ENCODE measurements around the gene POLR3C. TPM values are rescaled to one million over a fixed set of nuclear protein-coding genes. Genes with fewer than 3 reads are reported as not detected.

The POLR3C gene
- total and polyA plus RNA-seq, 10 of the 15 experiments (the other 5 are each of a cell fraction or from before 2014, with no cell fraction given), result 13.0 to 44.8 (median 34.8) TPM

- FAIRE-seq (no peak), ATAC-seq (peak; percentile 87), DNase-seq (ENCODE audit: low read depth, low spot score) (no peak)
- in situ Hi-C loops (cut with MboI), result loop anchor here (5.0 kb wide), 1 partner anchor 162 kb away; no protein-coding TSS in a partner anchor
- Histone ChIP-seq H3K27ac (ENCODE audit: control insufficient read depth, insufficient read depth) (peak within 1 kb of the TSS; percentile 83), H3K9me3 (replicated peaks; ENCODE audit: control insufficient read depth, insufficient read depth, low read length) (no peaks in the 10 kb centered on the region), H3K4me2 (ENCODE audit: control insufficient read depth, insufficient read depth) (peak within 1 kb of the TSS; percentile 89), H4K20me1 (ENCODE audit: control insufficient read depth, insufficient read depth) (no peaks in the 10 kb centered on the region), H3K36me3 (ENCODE audit: control insufficient read depth in 2 of 2, insufficient read depth in 2 of 2, low read length in 1 of 2) (peaks cover 4 to 15% of the 10 kb centered on the region in 2 experiments; a peak in 3 of 4 replicates), H3K4me1 (ENCODE audit: control insufficient read depth, insufficient read depth, low read length) (peaks cover 15% of the 10 kb centered on the region), H2AFZ (ENCODE audit: control insufficient read depth, low read depth, low read length) (peak within 1 kb of the TSS; percentile 71), H3K9ac (ENCODE audit: control insufficient read depth, insufficient read depth, low read length) (peak within 1 kb of the TSS; percentile 71), H3K4me3 (peak within 1 kb of the TSS; percentile 89), H3K79me2 (ENCODE audit: control insufficient read depth, insufficient read depth, low read length) (no peaks in the 10 kb centered on the region), H3K27me3 (replicated peaks in 1 of 2; ENCODE audit: control insufficient read depth in 2 of 2, insufficient read depth in 2 of 2, low read length in 1 of 2) (no peaks in the 10 kb centered on the region)
- SMC1A ChIA-PET (ENCODE audit: uncharacterized antibody, unreplicated experiment), result interaction anchor here (0.7 to 5.5 kb wide), 13 partner anchors 13 to 169 kb away, joined by 3 to 54 read pairs (median 6); partner anchors contain the start of genes PIAS3, POLR3C and RNF115
- CTCF ChIA-PET, result interaction anchor here (0.7 to 8.2 kb wide), 38 partner anchors 10 to 191 kb away, joined by 3 to 172 read pairs (median 5); partner anchors contain the start of genes ANKRD34A, ANKRD35, ITGA10 and LIX1L
- under 1% methylated on average over 50 of the region's 50 CpGs for WGBS (ENCODE audit: insufficient coverage, insufficient replicate concordance, low lambda C conversion rate, missing lambda C conversion rate)
- intact Hi-C loops (cut with micrococcal nuclease; ENCODE audit: unreplicated experiment), result loop anchor here (1.0 to 2.0 kb wide), 2 partner anchors 65 to 168 kb away; partner anchors contain the start of gene ITGA10
- POLR2A ChIA-PET, result interaction anchor here (0.5 to 3.0 kb wide), 8 partner anchors 14 to 118 kb away, joined by 3 to 24 read pairs (median 4); partner anchors contain the start of genes ANKRD34A, PEX11B, PIAS3 and POLR3GL
- RAD21 ChIA-PET (ENCODE audit: unreplicated experiment), result interaction anchor here (0.8 to 4.5 kb wide), 19 partner anchors 12 to 171 kb away, joined by 3 to 69 read pairs (median 5); partner anchors contain the start of genes ANKRD34A, ITGA10, PEX11B and PIAS3
- BruUV-seq (replicated peaks), result no TSS peak
- TF ChIP-seq, protein P1, sequence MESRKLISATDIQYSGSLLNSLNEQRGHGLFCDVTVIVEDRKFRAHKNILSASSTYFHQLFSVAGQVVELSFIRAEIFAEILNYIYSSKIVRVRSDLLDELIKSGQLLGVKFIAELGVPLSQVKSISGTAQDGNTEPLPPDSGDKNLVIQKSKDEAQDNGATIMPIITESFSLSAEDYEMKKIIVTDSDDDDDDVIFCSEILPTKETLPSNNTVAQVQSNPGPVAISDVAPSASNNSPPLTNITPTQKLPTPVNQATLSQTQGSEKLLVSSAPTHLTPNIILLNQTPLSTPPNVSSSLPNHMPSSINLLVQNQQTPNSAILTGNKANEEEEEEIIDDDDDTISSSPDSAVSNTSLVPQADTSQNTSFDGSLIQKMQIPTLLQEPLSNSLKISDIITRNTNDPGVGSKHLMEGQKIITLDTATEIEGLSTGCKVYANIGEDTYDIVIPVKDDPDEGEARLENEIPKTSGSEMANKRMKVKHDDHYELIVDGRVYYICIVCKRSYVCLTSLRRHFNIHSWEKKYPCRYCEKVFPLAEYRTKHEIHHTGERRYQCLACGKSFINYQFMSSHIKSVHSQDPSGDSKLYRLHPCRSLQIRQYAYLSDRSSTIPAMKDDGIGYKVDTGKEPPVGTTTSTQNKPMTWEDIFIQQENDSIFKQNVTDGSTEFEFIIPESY (IDR thresholded peaks at IDR 0.05), result no peak
- peak; percentile 94 for TF ChIP-seq SMARCA5 (IDR thresholded peaks at IDR 0.05)
- TF ChIP-seq NFXL1 (IDR thresholded peaks at IDR 0.05; ENCODE audit: borderline replicate concordance), result no peak
- no peak for TF ChIP-seq ZBTB40 (IDR thresholded peaks at IDR 0.05; ENCODE audit: borderline replicate concordance)
- TF ChIP-seq KDM1A (IDR thresholded peaks at IDR 0.05; ENCODE audit: borderline replicate concordance), result no peak
- TF ChIP-seq POLR2A (IDR thresholded peaks at IDR 0.05; ENCODE audit: low read depth, low read length), result peak; percentile 81
- TF ChIP-seq EGR1 (IDR thresholded peaks at IDR 0.05; ENCODE audit: borderline replicate concordance in 1 of 2, low read depth in 2 of 2, low read length in 2 of 2), result peak in 1 of 2 experiments; percentile 46; a peak in 1 of 3 replicates
- TF ChIP-seq, protein P2, sequence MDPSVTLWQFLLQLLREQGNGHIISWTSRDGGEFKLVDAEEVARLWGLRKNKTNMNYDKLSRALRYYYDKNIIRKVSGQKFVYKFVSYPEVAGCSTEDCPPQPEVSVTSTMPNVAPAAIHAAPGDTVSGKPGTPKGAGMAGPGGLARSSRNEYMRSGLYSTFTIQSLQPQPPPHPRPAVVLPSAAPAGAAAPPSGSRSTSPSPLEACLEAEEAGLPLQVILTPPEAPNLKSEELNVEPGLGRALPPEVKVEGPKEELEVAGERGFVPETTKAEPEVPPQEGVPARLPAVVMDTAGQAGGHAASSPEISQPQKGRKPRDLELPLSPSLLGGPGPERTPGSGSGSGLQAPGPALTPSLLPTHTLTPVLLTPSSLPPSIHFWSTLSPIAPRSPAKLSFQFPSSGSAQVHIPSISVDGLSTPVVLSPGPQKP (IDR thresholded peaks at IDR 0.05; ENCODE audit: low read depth, low read length), result no peak
- TF ChIP-seq MTA2 (IDR thresholded peaks at IDR 0.05; ENCODE audit: low read depth), result no peak
- no peak for TF ChIP-seq CHD2 (IDR thresholded peaks at IDR 0.05; ENCODE audit: borderline replicate concordance, low read depth, low read length)
- TF ChIP-seq ATF2 (IDR thresholded peaks at IDR 0.05; ENCODE audit: low read length), result no peak
- TF ChIP-seq CBX5 (IDR thresholded peaks at IDR 0.05; ENCODE audit: low read depth), result no peak
- TF ChIP-seq RELA (IDR thresholded peaks at IDR 0.05; ENCODE audit: borderline replicate concordance, partially characterized antibody), result peak; percentile 8
- TF ChIP-seq CEBPB (IDR thresholded peaks at IDR 0.05; ENCODE audit: borderline replicate concordance in 1 of 2, low read depth in 2 of 2, low read length in 2 of 2), result no peak
These were observed 21.6 kb downstream of the POLR3C start, which contains the start of gene NUDT17 for GRCh38 chr1:145845514-145846161. NUDT17 (plus strand) TSS chr1:145845630; CDS start chr1:145845641, 11 bp downstream.

Data from GM12878 (cell line).